Fibroblast of peridontal ligament (primary cell): ENCODE data around the gene BOLA1.
"Not testable (repeated sequence)": the region's sequence is repeated elsewhere in the genome, so short reads cannot be mapped to it uniquely, and the experiment has no call there.

ENCODE experiments used
- DNase-seq: peaks from one replicate; pipeline ENCODE4 v3.0.0-alpha.2; 2010; ENCODE audit errors: extremely low read depth

The BOLA1 gene

DNA sequence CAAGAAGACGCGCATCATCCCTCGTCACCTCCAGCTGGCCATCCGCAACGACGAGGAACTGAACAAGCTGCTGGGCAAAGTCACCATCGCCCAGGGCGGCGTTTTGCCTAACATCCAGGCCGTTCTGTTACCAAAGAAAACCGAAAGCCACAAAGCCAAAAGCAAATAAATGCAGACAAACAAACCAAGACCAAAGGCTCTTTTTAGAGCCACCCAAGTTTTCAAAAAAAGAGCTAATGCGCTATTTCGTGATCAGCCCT is 12.2 kb upstream of the BOLA1 start:
- not testable (repeated sequence) for DNase-seq

DNA sequence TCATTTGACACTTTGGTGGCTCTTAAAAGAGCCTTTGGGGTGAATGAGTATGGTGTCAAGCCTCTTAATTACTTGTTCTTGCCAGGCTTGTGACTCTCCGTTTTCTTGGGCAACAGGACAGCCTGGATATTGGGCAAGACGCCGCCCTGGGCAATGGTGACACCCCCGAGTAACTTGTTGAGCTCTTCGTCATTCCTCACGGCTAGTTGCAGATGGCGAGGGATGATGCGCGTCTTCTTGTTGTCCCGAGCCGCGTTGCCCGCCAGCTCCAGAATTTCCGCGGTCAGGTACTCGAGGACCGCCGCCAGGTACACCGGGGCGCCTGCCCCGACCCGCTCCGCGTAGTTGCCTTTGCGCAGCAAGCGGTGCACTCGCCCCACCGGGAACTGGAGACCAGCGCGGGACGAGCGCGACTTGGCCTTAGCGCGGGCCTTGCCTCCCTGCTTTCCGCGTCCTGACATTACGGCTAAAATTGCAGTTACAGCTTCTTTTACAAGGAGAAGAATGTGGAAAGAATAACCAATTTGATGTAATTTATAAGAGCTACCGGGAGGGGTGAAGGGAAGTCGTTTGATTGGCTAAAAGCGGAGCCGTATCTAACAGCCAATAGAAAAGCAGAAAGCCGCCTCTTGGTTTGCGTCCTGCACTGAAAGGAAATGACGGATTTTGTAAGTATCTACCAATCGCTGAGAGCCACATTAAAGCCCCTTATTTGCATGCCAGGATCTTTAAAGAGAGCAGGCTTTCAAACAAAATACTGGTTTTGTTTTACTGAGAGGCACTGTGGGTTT is 11.7 kb upstream of the BOLA1 start:
- peak; percentile 100 for DNase-seq

DNA sequence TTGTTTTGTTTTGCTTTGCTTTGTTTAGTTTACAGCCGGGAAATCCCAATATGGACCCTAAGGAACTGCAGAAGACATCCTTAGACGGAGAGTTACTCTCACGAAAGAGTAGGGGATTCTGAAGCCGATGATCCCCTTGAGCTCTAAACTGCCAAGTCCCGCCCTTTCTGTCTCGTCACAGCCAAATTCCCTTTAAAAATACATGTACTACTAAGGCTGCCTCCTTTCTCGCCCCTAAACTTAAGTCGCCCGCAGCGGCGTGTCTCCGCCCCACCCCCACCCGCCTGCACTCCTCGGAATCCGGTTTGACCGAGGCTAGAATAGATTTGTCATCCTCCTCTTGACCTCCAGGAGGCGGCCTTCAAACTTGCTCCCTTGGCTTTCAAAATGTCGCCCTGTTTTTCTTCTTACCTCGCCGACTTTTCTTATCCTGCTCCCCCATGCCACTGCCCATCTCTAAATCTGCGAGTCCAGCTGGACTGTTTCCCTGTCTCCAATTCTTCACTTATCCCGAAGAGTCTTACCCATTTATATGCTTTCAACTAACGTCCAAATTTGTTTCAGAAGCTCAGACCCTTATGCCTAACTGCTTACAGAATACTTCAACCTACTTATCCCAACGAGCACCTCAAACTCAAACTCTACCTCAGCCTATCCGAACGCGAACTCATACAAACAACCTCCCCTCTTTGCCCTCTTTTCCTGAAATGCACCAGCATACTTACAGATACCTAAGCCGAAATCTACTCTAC is 10.9 kb upstream of the BOLA1 start:
- peak; percentile 90 for DNase-seq

DNA sequence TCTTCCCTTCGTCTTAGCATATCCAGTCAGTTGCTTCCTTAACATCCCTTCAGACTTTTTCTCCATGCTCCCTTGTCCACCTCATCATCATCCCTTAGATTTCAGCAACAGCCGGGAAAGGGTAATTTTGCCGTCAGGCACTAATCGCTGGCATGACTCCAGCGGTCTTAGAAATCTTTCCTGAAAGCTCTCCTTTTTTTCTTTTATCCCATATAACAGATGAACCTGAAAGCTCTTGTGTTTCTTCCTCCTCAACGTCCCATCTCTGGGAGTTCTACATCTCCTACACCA is 10.4 kb upstream of the BOLA1 start:
- no peak for DNase-seq

GRCh38 chr1:149896575-149896974 is 2.8 kb upstream of the BOLA1 start:
- no peak for DNase-seq

DNA sequence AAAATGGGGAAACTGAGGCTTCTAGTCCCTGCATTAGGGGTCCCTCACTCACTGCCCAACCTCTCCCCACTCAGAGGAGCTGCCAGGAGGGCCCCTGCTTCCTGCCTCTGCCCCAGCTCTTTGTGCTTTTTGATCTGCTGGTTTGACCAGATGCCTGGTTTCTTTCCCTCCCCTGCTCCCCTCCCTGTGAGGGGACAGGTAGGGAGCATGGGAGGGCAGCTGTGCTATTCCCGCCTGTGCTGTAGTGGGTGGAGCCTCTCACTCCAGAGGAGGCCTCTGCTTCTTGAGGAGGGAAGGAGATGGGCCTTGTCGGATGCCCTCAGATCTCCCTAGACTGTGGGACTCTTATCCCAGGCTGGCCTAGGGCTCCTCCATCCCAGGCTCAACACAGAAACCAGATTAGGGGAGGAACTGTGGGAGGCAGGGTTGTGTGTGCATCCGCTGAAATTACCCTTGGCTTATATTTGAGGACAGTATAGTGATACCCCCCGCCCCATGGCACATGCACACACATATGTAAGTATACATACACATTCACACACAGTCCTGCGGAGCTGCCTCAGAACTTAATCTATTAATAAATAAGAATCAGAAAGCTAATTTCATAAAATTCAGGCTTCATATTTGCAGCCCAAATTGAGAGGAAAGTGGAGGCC is 4.6 kb downstream of the BOLA1 start:
- DNase-seq = no peak

DNA sequence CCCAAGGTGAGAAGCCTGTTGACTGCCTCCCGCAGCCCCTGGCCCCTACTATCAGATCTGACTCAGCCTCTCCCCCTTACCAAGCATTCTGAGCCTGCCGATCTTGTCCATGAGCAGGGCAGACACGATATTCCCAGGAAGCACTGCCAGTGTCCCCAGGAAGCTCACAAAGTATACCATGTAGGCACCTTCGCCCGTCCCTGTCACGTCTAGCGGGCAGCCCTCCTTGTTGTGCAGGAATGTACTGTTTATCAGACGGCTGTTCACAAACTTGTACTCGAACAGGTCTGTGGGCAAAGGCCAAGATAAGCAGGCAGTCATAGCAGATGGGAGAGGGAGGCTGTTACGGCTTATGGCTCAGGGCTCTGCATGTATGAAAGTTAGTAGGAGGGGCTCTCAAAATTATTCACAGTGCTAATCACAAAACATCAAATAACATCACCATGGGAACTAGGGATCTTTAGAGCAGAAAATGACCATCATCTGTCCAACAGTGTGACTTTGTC is 7.3 kb downstream of the BOLA1 start:
- no peak for DNase-seq

DNA sequence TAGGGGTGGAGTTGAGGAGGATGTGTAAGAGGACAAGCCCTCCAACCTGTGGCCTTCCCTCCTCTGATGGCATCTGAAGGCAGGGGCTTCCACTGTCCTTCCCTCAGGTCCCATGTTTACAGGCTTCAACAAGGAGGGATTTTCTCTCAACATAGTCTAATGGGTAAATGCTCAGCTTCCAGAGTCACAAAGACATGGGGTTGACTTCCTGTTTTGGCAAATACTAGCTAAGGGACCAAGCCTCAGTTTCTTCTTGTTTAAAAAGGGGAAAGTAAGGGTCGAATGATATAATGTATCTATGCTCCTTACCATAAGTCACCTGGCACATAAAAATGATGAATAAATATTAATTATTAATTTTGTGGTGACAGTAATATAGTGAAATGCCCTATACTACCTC is 15.2 kb downstream of the BOLA1 start:
- no peak for DNase-seq

DNA sequence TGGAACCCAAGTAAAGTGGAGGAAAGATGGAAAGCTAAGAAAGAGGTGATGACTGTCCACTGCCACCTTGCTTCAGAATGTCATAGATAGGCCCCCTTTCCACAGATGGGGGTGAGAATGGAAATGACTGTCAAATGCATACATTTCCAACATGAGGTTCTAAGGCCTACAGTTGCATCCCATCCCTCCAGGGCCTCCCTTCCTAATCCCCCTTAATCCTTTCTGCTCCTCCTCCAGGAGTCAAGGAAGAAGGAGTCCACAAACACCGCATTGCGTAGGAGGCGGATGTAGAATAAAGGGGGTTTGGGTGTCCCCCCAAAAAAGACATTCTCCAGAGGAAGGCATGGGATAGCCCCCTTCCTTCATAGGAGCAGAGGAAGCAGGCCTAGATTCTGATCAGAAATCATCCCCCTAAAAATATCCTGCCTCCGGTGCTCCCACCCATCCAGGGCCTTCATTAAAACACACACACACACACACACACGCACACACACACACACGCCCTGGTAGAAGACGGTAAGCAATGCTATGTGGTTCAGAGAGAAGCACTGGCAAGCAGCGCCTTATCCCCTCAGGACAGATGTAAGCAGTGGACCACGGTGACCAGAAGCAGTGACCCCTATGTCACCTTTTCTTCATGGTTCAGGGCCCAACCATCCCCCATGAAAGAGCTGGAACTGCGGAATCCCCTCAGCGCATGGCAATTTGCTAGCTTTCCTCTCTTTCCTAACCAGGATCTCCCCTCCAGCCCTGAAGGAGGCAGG is 16.2 kb downstream of the BOLA1 start:
- no peak for DNase-seq

GRCh38 chr1:149916193-149916897 is 17.0 kb downstream of the BOLA1 start:
- DNase-seq = no peak

GRCh38 chr1:149916898-149917252 is 17.5 kb downstream of the BOLA1 start:
- DNase-seq = no peak

- DNase-seq = peak; percentile 69
Observed at GRCh38 chr1:149917571-149918144, 18.3 kb downstream of the BOLA1 start, which contains the start of gene SV2A. TSS of gene SV2A (minus strand) at chr1:149917844. CDS start at chr1:149913840, 4,004 bp downstream.

DNA sequence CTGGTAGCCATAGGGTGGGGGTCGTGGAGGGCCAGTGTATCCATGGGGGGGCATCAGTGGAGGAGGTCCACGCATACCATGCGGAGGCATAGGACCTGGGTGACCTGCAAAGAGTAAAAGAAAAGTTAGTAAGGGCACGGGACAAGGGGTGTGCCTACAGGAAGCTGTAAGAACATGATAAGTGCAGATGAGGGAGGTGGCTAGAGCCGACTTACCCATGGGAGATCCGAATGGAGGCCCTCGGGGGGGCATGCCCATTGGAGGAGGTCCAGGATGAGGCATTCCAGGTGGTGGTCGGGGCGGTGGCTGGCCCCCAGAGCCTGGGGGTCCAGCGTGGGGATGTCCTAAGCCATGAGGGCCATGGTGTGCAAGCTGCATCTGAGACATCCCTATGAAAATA is 24.3 kb downstream of the BOLA1 start:
- DNase-seq = no peak

DNA sequence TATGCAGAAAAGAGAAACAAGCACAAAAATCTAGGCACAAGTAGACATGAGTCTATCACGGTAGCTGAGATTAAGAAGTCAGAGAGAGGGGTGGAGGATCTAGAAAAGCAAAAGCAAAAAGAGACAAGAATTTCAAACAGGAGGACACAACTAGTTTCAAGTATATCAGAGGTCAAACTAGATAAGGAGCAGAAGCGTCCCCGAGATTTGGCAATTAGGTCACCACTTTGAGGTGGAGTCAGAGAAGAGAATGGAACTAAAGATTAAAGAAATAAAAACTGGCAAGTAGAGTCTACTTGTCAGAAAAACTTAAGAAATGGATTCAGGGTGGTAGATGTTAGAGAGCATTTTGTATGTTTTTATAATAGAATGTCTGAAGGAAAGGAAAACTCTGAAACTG is 26.0 kb downstream of the BOLA1 start:
- DNase-seq = no peak

DNA sequence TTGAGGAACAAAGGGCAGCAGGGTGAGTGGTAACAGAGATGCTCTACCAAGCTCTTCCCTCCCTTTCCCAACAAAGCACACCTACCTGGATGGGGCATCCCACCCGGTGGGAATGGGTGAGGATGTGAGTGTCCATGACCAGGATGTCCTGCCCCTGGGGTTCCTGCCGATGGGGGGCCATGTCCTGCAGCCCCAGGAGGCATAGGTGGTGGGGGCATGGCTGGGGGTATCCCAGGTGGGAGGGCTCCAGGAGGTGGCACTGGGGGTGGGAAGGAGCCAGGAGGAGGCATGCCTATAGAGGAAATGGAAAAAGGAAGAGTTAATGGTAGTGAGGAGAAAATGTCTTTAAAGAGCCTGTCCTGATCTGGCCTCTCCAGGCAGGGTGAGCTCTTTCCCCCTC is 26.4 kb downstream of the BOLA1 start:
- no peak for DNase-seq

DNA sequence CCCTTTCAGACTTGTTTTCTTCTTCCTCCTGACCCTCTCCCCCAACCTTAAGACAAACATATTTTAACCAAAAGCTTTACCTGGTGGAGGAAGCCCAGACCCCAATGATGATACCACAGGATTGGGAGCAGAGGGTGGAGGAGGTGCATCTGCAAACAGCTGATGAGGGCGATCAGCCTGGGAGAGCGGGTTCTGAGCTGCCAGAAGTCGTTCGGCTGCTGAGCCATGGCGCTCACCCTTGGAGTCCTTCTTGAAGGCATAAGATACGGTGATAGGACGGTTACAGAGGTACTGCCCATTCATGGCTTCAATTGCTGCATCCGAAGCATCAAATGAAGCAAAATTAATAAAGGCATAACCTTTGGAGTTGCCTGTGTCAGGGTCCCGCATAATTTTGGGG is 26.9 kb downstream of the BOLA1 start:
- no peak for DNase-seq

- no peak for DNase-seq
Observed at GRCh38 chr1:149927056-149927562, 27.7 kb downstream of the BOLA1 start.

DNA sequence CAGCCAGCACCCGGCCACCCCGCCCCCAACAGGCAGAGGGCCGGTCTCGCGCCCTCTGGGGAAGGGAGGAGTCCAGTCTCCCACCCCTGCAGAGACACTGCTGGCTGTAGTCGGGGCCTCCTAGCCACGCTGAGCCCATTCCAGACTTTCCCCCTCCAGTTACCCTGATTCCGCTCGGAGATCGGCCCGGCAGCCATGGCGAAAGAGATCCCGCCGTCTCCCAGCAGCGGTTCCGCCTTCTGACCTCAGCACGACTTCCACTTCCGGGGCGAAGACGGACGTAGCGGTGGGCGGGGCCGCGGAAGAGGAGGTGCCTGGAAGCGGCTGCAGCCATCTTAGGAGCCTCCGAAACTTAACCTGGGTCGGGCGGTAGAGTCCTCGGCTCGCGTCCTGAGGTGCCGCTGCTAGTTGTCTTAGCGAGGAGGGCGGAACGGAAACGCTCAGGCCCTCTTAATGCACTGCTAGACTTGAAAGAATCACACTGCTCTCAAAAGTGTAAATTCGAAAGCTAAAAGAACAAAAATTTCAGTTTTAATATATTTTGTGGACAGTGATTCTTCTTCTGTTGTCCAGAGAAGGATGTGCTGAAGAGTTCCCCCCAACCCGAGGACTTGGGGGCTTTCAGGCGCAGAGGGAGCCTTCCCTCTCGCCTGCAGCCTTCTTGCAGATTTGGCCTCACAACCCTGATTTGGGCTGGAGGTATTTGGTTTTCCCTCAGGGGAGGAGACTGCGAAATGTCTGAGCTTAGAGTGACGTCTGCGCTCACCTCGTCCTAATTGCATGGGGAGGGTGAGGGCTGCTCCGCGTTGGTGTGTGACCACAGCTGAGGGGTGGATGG is 28.4 kb downstream of the BOLA1 start, which contains the start of gene SF3B4:
Gene SF3B4 (minus strand): TSS at position 241 of the 838 bp plus-strand sequence. CDS start 44 bp downstream, at position 197.
- peak; percentile 87 for DNase-seq

DNA sequence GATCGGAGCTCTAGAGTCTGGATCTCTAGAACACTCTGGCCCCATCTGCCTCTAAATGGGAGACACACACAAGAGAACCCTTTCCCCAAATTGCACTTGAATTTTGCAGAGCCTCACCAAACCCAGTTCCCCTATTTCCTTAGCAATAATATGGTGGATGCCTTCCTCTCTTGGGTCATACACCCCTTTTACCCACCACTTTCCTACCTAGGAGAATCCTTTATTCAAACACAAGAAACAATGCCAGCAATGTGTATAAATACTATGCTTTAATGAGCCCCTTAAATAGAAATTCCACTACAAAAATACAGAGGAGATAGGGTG is 29.0 kb downstream of the BOLA1 start:
- DNase-seq = no peak

GRCh38 chr1:149929856-149930255 is 30.5 kb downstream of the BOLA1 start:
- no peak for DNase-seq
